Stimulated activated CD4-positive, alpha-beta T cell treated with anti-CD3 and anti-CD28 coated beads, Interleukin-2, amount 100 ng/mL, for 48 hours (primary cell): Measurements from ENCODE around the gene MGAT4D.
"Not testable (repeated sequence)": the region's sequence is repeated elsewhere in the genome, so short reads cannot be mapped to it uniquely, and the experiment has no call there.

Experiments
- DNase-seq, 2 donors: peaks; one replicate each; pipeline ENCODE4 v3.0.0-alpha.2; 2020

The MGAT4D gene

DNA sequence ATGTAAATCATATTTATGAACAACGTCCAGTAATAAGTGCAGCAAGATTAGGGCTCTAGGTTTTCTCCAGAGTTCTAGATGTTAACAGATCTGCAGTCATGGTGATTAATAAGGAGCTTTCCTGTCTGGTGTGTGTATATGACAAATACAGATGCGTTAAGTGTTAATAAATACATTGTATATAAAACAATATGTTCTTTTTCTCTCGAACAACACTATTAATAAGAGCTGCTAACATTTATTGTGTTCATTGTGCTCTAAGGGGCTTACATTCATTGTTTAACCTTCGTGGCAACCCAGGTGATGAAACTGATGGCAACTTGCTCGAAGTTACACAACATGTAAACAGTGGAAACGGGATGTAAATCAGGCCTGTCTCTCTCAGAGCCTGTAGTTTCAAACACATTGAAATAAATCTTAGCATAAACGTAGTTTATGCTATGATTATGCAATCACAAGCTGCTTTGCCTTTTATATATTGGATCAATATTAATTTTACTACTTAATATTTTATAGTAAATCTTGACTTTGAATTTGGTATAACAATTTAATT is 70.1 kb downstream of the MGAT4D start:
- DNase-seq, result no peak

- DNase-seq, result peak; percentile 36 to 41
Observed at GRCh38 chr4:140427106-140427918, 70.8 kb downstream of the MGAT4D start, which contains the start of gene CLGN. CLGN (minus strand) TSS chr4:140427648; CDS start chr4:140413078, 14,570 bp downstream.

DNA sequence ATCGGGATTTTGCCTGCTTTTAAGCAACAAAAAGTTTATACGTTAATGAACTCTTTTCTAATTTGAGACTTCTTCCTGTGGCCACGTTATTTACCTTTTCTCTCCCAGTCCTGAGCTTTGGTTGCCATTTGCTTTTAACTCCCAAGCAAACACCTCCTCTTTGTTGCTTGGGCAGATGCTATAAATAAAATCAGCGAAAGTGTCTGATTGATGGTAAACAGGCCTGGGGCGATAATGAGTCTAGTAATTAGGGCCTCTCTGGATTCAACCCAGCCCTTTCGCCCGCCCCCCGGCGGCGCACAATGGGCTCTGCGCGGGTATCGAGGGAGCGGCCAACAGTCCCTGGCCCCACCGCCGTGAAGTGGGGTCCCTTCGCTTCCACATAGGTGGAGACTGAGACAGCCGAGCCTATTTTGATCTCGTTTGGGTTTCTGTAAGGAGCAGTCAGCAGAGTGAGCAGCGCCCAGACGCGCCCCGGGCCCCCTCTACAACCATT is 71.4 kb downstream of the MGAT4D start:
- DNase-seq, result peak in 1 of 2 donors; percentile 1

DNA sequence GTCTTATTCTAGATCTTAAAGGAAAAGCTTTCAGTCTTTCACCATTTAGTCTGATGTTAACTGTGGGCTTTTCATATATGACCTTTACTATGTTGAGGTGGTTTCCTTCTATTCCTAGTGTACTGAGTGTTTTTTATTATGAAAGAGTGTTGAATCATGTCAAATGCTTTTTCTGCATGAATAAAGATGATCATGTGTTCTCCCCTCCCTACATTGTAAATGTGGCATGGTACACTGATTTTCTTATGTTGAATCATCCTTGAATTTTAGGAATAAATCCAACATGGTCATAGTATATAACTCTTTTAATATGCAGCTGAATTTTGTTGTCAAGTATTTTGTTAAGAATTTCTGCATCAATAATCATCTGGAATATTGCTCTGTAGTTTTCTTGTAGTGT is 75.0 kb downstream of the MGAT4D start:
- no peak for DNase-seq

GRCh38 chr4:140413130-140413969 is 84.7 kb downstream of the MGAT4D start:
- not testable (repeated sequence) for DNase-seq

DNA sequence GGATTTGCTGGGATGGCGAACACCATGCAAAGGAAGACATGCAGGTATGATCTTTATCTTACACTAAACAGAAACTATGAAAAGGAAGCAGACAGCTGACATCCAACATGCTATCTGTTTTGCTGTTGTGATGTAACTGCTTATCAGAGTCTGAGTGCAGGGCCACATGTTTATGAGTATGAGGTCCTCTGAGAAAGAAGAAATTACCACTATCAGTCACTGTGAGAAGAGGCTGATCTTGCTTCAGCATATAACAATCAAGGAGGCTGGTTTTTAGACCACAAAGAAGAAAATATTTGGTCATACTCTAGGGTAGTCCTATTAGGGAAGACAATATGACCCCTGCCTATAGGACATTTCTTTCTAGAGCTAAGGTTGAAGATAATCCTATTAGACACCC is 89.1 kb downstream of the MGAT4D start:
- DNase-seq, result no peak

GRCh38 chr4:140406292-140406691 is 91.8 kb downstream of the MGAT4D start:
- DNase-seq, result no peak

DNA sequence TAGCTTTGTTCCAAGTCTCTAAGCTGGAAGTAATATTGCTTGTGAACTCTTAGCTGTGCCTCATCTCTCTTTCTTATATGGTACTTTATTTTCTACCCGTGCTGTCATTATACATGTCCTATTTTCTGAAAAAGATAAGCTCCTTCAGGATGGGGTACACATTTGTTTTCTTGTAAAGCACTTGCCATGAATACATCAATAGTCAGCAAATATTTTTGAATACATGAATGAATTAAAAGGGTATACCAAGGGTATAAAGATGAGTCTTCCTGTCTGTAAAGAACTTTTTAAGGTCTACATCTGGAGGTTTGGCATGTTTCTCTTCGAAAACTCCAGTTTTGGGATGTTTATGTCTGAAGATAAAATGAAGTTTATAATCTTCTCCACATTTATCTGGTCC is 98.0 kb downstream of the MGAT4D start:
- no peak for DNase-seq

- DNase-seq, result no peak
Observed at GRCh38 chr4:140395668-140396067, 102.4 kb downstream of the MGAT4D start.
